HEK293 (cell line): ENCODE measurements around the gene ID1.

Source experiments
- GFI1B ChIP-seq: fragments of 450-650 bp; formaldehyde crosslinking; IDR thresholded peaks from 2 replicates; pipeline ENCODE4 v1.5.1; 2016; ENCODE audit warnings: missing biosample characterization, missing genetic modification characterization
- GLI4 ChIP-seq: fragments of 450-650 bp; formaldehyde crosslinking; IDR thresholded peaks from 2 replicates; pipeline ENCODE4 v1.5.1; 2016; ENCODE audit warnings: missing biosample characterization, missing genetic modification characterization
- IKZF3 ChIP-seq: fragments of 450-650 bp; IDR thresholded peaks from 2 replicates; pipeline ENCODE4 v1.5.0; 2018; ENCODE audit warnings: missing biosample characterization, mild to moderate bottlenecking, missing genetic modification characterization, moderate library complexity
- KLF10 ChIP-seq: fragments of 450-650 bp; IDR thresholded peaks from 2 replicates; pipeline ENCODE4 v1.5.1; 2018; ENCODE audit warnings: missing biosample characterization, mild to moderate bottlenecking, missing genetic modification characterization
- KLF17 ChIP-seq: fragments of 450-650 bp; formaldehyde crosslinking; IDR thresholded peaks from 2 replicates; pipeline ENCODE4 v1.5.1; 2016; ENCODE audit warnings: missing biosample characterization, missing genetic modification characterization
- OSR2 ChIP-seq: fragments of 450-650 bp; formaldehyde crosslinking; IDR thresholded peaks from 2 replicates; pipeline ENCODE4 v1.5.1; 2016; ENCODE audit warnings: missing biosample characterization, missing genetic modification characterization
- PRDM1 ChIP-seq: fragments of 450-650 bp; formaldehyde crosslinking; IDR thresholded peaks from 2 replicates; pipeline ENCODE4; 2016; ENCODE audit warnings: missing biosample characterization, missing genetic modification characterization
- ZBTB11 ChIP-seq: fragments of 450-650 bp; formaldehyde crosslinking; conservative IDR thresholded peaks from 2 replicates; pipeline ENCODE4 v1.5.1; 2016; ENCODE audit warnings: low read depth, missing biosample characterization, missing genetic modification characterization
- ZBTB48 ChIP-seq: fragments of 450-650 bp; formaldehyde crosslinking; IDR thresholded peaks from 2 replicates; pipeline ENCODE4 v1.5.1; 2016; ENCODE audit warnings: missing biosample characterization, missing genetic modification characterization
- ZBTB8A ChIP-seq: fragments of 450-650 bp; formaldehyde crosslinking; IDR thresholded peaks from 2 replicates; pipeline ENCODE4 v1.5.1; 2016; ENCODE audit warnings: missing biosample characterization, missing genetic modification characterization
- ZEB2 ChIP-seq: fragments of 450-650 bp; formaldehyde crosslinking; IDR thresholded peaks from 2 replicates; pipeline ENCODE4 v1.5.1; 2016; ENCODE audit warnings: missing biosample characterization, missing genetic modification characterization
- ZIC2 ChIP-seq: fragments of 450-650 bp; formaldehyde crosslinking; IDR thresholded peaks from 2 replicates; pipeline ENCODE4 v1.5.1; 2016; ENCODE audit warnings: missing biosample characterization, missing genetic modification characterization
- ZNF184 ChIP-seq: fragments of 450-650 bp; IDR thresholded peaks from 2 replicates; pipeline ENCODE4 v1.5.1; 2018; ENCODE audit warnings: missing biosample characterization, mild to moderate bottlenecking, missing genetic modification characterization
- ZNF211 ChIP-seq: fragments of 450-650 bp; formaldehyde crosslinking; IDR thresholded peaks from 2 replicates; pipeline ENCODE4 v1.5.1; 2016; ENCODE audit warnings: low read depth, missing biosample characterization, missing genetic modification characterization
- ZNF394 ChIP-seq: fragments of 450-650 bp; formaldehyde crosslinking; IDR thresholded peaks from 2 replicates; pipeline ENCODE4 v1.5.1; 2016; ENCODE audit warnings: missing biosample characterization, missing genetic modification characterization, mild to moderate bottlenecking, moderate library complexity, borderline replicate concordance
- ZNF510 ChIP-seq: fragments of 450-650 bp; formaldehyde crosslinking; IDR thresholded peaks from 2 replicates; pipeline ENCODE4 v1.5.1; 2018; ENCODE audit warnings: mild to moderate bottlenecking, missing genetic modification characterization, missing biosample characterization; ENCODE audit not compliant: insufficient replicate concordance
- ZNF529 ChIP-seq: fragments of 450-650 bp; formaldehyde crosslinking; IDR thresholded peaks from 2 replicates; pipeline ENCODE4 v1.5.1; 2017; ENCODE audit warnings: missing genetic modification characterization, missing biosample characterization; ENCODE audit not compliant: insufficient replicate concordance
- ZNF585B ChIP-seq: fragments of 450-650 bp; formaldehyde crosslinking; IDR thresholded peaks from 2 replicates; pipeline ENCODE4 v1.5.1; 2016; ENCODE audit warnings: missing biosample characterization, missing genetic modification characterization
- ZNF600 ChIP-seq: fragments of 450-650 bp; formaldehyde crosslinking; IDR thresholded peaks from 2 replicates; pipeline ENCODE4 v1.5.1; 2016; ENCODE audit warnings: missing biosample characterization, missing genetic modification characterization
- ZNF658 ChIP-seq: fragments of 450-650 bp; formaldehyde crosslinking; IDR thresholded peaks from 2 replicates; pipeline ENCODE4; 2016; ENCODE audit warnings: missing biosample characterization, missing genetic modification characterization
- ZNF660 ChIP-seq: fragments of 450-650 bp; IDR thresholded peaks from 2 replicates; pipeline ENCODE4 v1.5.1; 2018; ENCODE audit warnings: missing biosample characterization, mild to moderate bottlenecking, missing genetic modification characterization
- ZNF670 ChIP-seq: fragments of 450-650 bp; formaldehyde crosslinking; IDR thresholded peaks from 2 replicates; pipeline ENCODE4 v1.5.1; 2016; ENCODE audit warnings: missing biosample characterization, missing genetic modification characterization, low read depth
- ZNF776 ChIP-seq: fragments of 450-650 bp; formaldehyde crosslinking; IDR thresholded peaks from 2 replicates; pipeline ENCODE4 v1.5.0; 2017; ENCODE audit warnings: missing biosample characterization, missing genetic modification characterization, borderline replicate concordance
- ZSCAN23 ChIP-seq: fragments of 450-650 bp; formaldehyde crosslinking; IDR thresholded peaks from 2 replicates; pipeline ENCODE4 v1.5.1; 2016; ENCODE audit warnings: missing biosample characterization, missing genetic modification characterization
- ZXDB ChIP-seq: fragments of 450-650 bp; formaldehyde crosslinking; IDR thresholded peaks from 2 replicates; pipeline ENCODE4 v1.5.1; 2016; ENCODE audit warnings: missing biosample characterization, missing genetic modification characterization
- TF ChIP-seq, protein P1 (sequence below): fragments of 450-650 bp; formaldehyde crosslinking; IDR thresholded peaks from 2 replicates; pipeline ENCODE4 v1.5.1; 2016; ENCODE audit warnings: missing biosample characterization, missing genetic modification characterization
- TF ChIP-seq, protein P2 (sequence below): fragments of 450-650 bp; formaldehyde crosslinking; IDR thresholded peaks from 2 replicates; pipeline ENCODE4 v1.5.1; 2016; ENCODE audit warnings: missing biosample characterization, missing genetic modification characterization
- TF ChIP-seq, protein P3 (sequence below): fragments of 450-650 bp; formaldehyde crosslinking; IDR thresholded peaks from 2 replicates; pipeline ENCODE4 v1.5.1; 2016; ENCODE audit warnings: missing biosample characterization, missing genetic modification characterization, borderline replicate concordance
- TF ChIP-seq, protein P4 (sequence below): fragments of 450-650 bp; formaldehyde crosslinking; IDR thresholded peaks from 2 replicates; pipeline ENCODE4 v1.5.1; 2016; ENCODE audit warnings: missing biosample characterization, missing genetic modification characterization

ID1 gene

DNA sequence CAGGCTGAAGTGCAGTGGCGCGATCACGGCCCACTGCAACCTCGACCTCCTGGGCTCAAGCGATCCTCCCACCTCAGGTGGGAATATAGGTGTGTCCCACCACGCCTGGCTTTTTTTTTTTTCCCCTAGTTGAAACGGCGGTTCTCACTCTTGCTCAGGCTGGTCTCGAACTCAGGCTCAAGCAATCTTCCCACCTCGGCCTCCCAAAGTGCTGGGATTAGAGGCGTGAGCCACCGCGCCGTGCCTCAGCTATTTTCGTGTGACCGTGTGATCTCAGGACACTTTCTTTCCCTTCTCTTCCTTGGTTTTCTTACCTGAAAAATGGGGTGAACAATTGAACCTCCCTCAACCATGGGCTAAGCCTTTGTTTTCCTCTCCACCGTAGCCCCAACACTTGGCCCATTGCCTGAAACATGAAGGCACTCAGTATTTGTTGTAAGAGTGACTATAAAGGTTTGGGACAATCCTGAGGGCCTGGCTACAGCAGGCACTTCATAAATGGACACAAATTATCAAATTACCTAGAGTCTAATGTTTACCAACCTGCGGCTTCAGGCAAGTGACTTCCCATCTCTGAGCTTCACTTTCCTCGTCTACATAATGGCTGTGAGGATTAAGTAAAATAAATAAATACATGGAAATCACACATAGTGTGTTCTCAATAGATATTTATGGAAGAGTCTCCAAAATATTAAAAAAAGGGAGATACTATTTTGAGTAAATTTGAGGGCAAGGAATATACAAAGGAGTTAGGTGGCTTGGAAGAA is 31.4 kb upstream of the ID1 start (continued):
- TF ChIP-seq ZNF510 (tag by site-specific recombination): no peak
- no peak for TF ChIP-seq ZNF211 (tag by site-specific recombination)
- TF ChIP-seq ZBTB11 (tag by site-specific recombination): no peak
- TF ChIP-seq ZEB2 (tag by site-specific recombination): peak; percentile 23; the same call in 1 of the 2 replicates
- no peak for TF ChIP-seq ZNF600
- TF ChIP-seq, protein P1, sequence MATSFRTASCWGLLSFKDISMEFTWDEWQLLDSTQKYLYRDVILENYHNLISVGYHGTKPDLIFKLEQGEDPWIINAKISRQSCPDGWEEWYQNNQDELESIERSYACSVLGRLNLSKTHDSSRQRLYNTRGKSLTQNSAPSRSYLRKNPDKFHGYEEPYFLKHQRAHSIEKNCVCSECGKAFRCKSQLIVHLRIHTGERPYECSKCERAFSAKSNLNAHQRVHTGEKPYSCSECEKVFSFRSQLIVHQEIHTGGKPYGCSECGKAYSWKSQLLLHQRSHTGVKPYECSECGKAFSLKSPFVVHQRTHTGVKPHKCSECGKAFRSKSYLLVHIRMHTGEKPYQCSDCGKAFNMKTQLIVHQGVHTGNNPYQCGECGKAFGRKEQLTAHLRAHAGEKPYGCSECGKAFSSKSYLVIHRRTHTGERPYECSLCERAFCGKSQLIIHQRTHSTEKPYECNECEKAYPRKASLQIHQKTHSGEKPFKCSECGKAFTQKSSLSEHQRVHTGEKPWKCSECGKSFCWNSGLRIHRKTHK (tag by site-specific recombination): no peak
- TF ChIP-seq ZNF776 (tag by site-specific recombination): no peak
- no peak for TF ChIP-seq ZBTB48 (tag by site-specific recombination)
- TF ChIP-seq ZXDB: peak; percentile 16; the same call in 1 of the 2 replicates
- no peak for TF ChIP-seq PRDM1 (tag by site-specific recombination)
- TF ChIP-seq KLF10 (tag by site-specific recombination): no peak
- TF ChIP-seq, protein P2, sequence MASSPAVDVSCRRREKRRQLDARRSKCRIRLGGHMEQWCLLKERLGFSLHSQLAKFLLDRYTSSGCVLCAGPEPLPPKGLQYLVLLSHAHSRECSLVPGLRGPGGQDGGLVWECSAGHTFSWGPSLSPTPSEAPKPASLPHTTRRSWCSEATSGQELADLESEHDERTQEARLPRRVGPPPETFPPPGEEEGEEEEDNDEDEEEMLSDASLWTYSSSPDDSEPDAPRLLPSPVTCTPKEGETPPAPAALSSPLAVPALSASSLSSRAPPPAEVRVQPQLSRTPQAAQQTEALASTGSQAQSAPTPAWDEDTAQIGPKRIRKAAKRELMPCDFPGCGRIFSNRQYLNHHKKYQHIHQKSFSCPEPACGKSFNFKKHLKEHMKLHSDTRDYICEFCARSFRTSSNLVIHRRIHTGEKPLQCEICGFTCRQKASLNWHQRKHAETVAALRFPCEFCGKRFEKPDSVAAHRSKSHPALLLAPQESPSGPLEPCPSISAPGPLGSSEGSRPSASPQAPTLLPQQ (tag by site-specific recombination): no peak
- no peak for TF ChIP-seq OSR2 (tag by site-specific recombination)
- no peak for TF ChIP-seq ZNF660 (tag by site-specific recombination)
- no peak for TF ChIP-seq ZNF585B (tag by site-specific recombination)
- no peak for TF ChIP-seq ZIC2
- TF ChIP-seq, protein P3, sequence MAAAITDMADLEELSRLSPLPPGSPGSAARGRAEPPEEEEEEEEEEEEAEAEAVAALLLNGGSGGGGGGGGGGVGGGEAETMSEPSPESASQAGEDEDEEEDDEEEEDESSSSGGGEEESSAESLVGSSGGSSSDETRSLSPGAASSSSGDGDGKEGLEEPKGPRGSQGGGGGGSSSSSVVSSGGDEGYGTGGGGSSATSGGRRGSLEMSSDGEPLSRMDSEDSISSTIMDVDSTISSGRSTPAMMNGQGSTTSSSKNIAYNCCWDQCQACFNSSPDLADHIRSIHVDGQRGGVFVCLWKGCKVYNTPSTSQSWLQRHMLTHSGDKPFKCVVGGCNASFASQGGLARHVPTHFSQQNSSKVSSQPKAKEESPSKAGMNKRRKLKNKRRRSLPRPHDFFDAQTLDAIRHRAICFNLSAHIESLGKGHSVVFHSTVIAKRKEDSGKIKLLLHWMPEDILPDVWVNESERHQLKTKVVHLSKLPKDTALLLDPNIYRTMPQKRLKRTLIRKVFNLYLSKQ: no peak
- TF ChIP-seq, protein P4, sequence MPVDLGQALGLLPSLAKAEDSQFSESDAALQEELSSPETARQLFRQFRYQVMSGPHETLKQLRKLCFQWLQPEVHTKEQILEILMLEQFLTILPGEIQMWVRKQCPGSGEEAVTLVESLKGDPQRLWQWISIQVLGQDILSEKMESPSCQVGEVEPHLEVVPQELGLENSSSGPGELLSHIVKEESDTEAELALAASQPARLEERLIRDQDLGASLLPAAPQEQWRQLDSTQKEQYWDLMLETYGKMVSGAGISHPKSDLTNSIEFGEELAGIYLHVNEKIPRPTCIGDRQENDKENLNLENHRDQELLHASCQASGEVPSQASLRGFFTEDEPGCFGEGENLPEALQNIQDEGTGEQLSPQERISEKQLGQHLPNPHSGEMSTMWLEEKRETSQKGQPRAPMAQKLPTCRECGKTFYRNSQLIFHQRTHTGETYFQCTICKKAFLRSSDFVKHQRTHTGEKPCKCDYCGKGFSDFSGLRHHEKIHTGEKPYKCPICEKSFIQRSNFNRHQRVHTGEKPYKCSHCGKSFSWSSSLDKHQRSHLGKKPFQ (tag by site-specific recombination): peak; percentile 98
- no peak for TF ChIP-seq ZNF184 (tag by site-specific recombination)
- TF ChIP-seq IKZF3 (tag by site-specific recombination): 0 out of 2 replicates have a peak, but pooled peaks have one; percentile 26
- no peak for TF ChIP-seq GFI1B (tag by site-specific recombination)
- 0 out of 2 replicates have a peak, but pooled peaks have one; percentile 8 for TF ChIP-seq ZNF394 (tag by site-specific recombination)
- TF ChIP-seq GLI4 (tag by site-specific recombination): no peak
- no peak for TF ChIP-seq ZSCAN23 (tag by site-specific recombination)
- TF ChIP-seq ZNF529 (tag by site-specific recombination): no peak
- TF ChIP-seq ZNF670 (tag by site-specific recombination): no peak
- TF ChIP-seq KLF17 (tag by site-specific recombination): peak; percentile 38; the same call in 1 of the 2 replicates
- TF ChIP-seq ZBTB8A (tag by site-specific recombination): no peak
- TF ChIP-seq ZNF658 (tag by site-specific recombination): no peak
